Panc1 (cell line): Measurements from ENCODE around the gene CYB561D1. TPM values are rescaled to one million over a fixed set of nuclear protein-coding genes. Genes with fewer than 3 reads are reported as not detected.

Experiments used
- ATAC-seq: fragments of 200-7000 bp; cut with Tn5 transposase; 2 replicates; pipeline ENCODE4 v1.9.1; 2020; ENCODE audit warnings: mild to moderate bottlenecking, moderate library complexity
- BruUV-seq: library from RNA; stranded (reverse); fragments of 400-500 nt; replicated peaks from 2 replicates; lab custom pipeline; 2021; lab: Mats Ljungman, UMichigan
- CTCF ChIA-PET: fragments of 300-600 bp; sonication (Branson Sonifier 250); formaldehyde crosslinking; loops from one replicate; lab custom pipeline; 2022; ENCODE audit warnings: antibody characterized with exemption; lab: Charles Lee
- POLR2A ChIA-PET: fragments of 300-600 bp; sonication (Branson Sonifier 250); formaldehyde crosslinking; loops from one replicate; lab custom pipeline; 2022; ENCODE audit warnings: antibody characterized with exemption; lab: Charles Lee
- DNase-seq: peaks from one replicate; pipeline ENCODE4 v3.0.0-alpha.2; 2010; ENCODE audit warnings: low read depth, low spot score
- H3K27ac ChIP-seq: 2 replicates; pipeline ENCODE4 v1.5.1; 2011; ENCODE audit warnings: mild to moderate bottlenecking, low read length, inconsistent platforms
- H3K27me3 ChIP-seq: fragments of 200-500 bp; sonication (Bioruptor generic); 2 replicates; pipeline ENCODE4 v1.6.0; 2014; ENCODE audit warnings: low read length, inconsistent platforms; ENCODE audit not compliant: control insufficient read depth, insufficient read depth
- H3K36me3 ChIP-seq: fragments of 200-500 bp; sonication (Bioruptor generic); 2 replicates; pipeline ENCODE4 v1.5.1; 2014; ENCODE audit warnings: inconsistent platforms, mild to moderate bottlenecking, low read length, moderate library complexity; ENCODE audit not compliant: control insufficient read depth, insufficient read depth
- H3K4me1 ChIP-seq: 2 replicates; pipeline ENCODE4 v1.5.1; 2011; ENCODE audit warnings: inconsistent platforms, mild to moderate bottlenecking, low read length, moderate library complexity; ENCODE audit not compliant: control insufficient read depth, insufficient read depth
- H3K4me3 ChIP-seq, 2 experiments: 2 replicates each; pipeline ENCODE4 v1.5.1; 2011 to 2012; ENCODE audit warnings: low read depth in 2 of 2, low read length in 2 of 2, mild to moderate bottlenecking in 2 of 2, inconsistent platforms in 1 of 2, moderate library complexity in 1 of 2
- H3K9me3 ChIP-seq: fragments of 200-500 bp; sonication (Bioruptor generic); 2 replicates; pipeline ENCODE4 v1.5.1; 2014; ENCODE audit warnings: low read depth, mild to moderate bottlenecking, inconsistent platforms, low read length, moderate library complexity; ENCODE audit not compliant: control insufficient read depth, insufficient read depth
- POLR2AphosphoS5 ChIP-seq: IDR thresholded peaks from 2 replicates; pipeline ENCODE4 v1.6.1; 2012; ENCODE audit warnings: mild to moderate bottlenecking, low read depth, low read length, moderate library complexity
- SIN3A ChIP-seq: IDR thresholded peaks from 2 replicates; pipeline ENCODE4 v1.6.1; 2012; ENCODE audit warnings: low read depth, mild to moderate bottlenecking, low read length, moderate library complexity, borderline replicate concordance; ENCODE audit not compliant: insufficient read depth
- TCF7L2 ChIP-seq: IDR thresholded peaks from 2 replicates; pipeline ENCODE4 v1.6.1; 2011; ENCODE audit warnings: mild to moderate bottlenecking, low read depth, low read length, inconsistent platforms
- in situ Hi-C: cut with HindIII; loops from 2 replicates; pipeline ENCODE4 v1.10.0; 2016; ENCODE audit warnings: low sequenced_read_pairs, low pct_unique_long_range_greater_than_20kb
- intact Hi-C: fragments of 100-400 bp; cut with micrococcal nuclease; formaldehyde crosslinking; loops from one replicate; pipeline ENCODE4 v1.10.0; 2022; ENCODE audit not compliant: unreplicated experiment
- total RNA-seq: library from RNA; stranded (reverse); gene quantifications from one replicate; pipeline ENCODE4 v1.2.1, GENCODE V29; 2021; ENCODE audit not compliant: unreplicated experiment
- TF ChIP-seq, protein P1 (sequence below): fragments of 450-650 bp; IDR thresholded peaks from 2 replicates; pipeline ENCODE4 v1.5.1; 2017; ENCODE audit warnings: mild to moderate bottlenecking
- TF ChIP-seq, protein P2 (sequence below), 2 experiments: IDR thresholded peaks; 2 replicates each; pipeline ENCODE4 v1.6.1; 2011 to 2012; ENCODE audit warnings: low read depth in 2 of 2, control low read depth in 1 of 2, low read length in 1 of 2, mild to moderate bottlenecking in 1 of 2, moderate library complexity in 1 of 2; ENCODE audit not compliant: insufficient read depth in 1 of 2

The CYB561D1 gene
- total RNA-seq, 1 experiment from 2014 or later: 4.5 TPM

DNA sequence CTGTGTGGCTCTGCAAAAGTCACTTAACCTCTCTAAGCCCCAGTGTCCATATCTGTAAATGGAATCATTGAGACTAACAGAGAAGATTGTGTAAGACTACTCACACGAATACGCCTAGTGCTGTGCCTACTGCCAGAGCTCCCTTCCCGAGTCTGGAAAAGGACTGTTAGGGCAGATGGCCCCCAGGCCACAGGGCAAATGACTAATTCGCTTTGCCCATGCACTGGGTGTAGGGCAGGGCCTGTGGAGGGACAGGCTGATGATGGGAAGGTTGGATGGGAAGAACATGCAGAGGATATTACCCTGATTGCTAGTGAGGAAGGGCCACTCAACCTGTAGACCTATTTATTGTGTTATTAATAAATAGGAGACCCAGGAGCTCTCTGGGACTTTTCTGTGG lies 41.6 kb downstream of the CYB561D1 start:
- ChIA-PET POLR2A (no interaction called here), CTCF (no interaction called here)
- Histone ChIP-seq H3K4me1 (0 out of 2 replicates have a peak, but pooled peaks cover 3% of the 10 kb centered on the region), H3K9me3 (no peaks in the 10 kb centered on the region), H3K27me3 (no peaks in the 10 kb centered on the region), H3K36me3 (no peaks in the 10 kb centered on the region), H3K27ac (no peak overlapping the region), H3K4me3 (no peak overlapping the region)
- intact Hi-C loops: loop anchor here (10.0 kb wide), 1 partner anchor 101 kb away; no protein-coding TSS in a partner anchor
- in situ Hi-C loops: no loop called here
- ATAC-seq (no peak), DNase-seq (no peak)
- no TSS peak for BruUV-seq
- TF ChIP-seq, protein P1, sequence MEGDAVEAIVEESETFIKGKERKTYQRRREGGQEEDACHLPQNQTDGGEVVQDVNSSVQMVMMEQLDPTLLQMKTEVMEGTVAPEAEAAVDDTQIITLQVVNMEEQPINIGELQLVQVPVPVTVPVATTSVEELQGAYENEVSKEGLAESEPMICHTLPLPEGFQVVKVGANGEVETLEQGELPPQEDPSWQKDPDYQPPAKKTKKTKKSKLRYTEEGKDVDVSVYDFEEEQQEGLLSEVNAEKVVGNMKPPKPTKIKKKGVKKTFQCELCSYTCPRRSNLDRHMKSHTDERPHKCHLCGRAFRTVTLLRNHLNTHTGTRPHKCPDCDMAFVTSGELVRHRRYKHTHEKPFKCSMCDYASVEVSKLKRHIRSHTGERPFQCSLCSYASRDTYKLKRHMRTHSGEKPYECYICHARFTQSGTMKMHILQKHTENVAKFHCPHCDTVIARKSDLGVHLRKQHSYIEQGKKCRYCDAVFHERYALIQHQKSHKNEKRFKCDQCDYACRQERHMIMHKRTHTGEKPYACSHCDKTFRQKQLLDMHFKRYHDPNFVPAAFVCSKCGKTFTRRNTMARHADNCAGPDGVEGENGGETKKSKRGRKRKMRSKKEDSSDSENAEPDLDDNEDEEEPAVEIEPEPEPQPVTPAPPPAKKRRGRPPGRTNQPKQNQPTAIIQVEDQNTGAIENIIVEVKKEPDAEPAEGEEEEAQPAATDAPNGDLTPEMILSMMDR: no peak
- no peak for TF ChIP-seq SIN3A
- TF ChIP-seq, protein P2, sequence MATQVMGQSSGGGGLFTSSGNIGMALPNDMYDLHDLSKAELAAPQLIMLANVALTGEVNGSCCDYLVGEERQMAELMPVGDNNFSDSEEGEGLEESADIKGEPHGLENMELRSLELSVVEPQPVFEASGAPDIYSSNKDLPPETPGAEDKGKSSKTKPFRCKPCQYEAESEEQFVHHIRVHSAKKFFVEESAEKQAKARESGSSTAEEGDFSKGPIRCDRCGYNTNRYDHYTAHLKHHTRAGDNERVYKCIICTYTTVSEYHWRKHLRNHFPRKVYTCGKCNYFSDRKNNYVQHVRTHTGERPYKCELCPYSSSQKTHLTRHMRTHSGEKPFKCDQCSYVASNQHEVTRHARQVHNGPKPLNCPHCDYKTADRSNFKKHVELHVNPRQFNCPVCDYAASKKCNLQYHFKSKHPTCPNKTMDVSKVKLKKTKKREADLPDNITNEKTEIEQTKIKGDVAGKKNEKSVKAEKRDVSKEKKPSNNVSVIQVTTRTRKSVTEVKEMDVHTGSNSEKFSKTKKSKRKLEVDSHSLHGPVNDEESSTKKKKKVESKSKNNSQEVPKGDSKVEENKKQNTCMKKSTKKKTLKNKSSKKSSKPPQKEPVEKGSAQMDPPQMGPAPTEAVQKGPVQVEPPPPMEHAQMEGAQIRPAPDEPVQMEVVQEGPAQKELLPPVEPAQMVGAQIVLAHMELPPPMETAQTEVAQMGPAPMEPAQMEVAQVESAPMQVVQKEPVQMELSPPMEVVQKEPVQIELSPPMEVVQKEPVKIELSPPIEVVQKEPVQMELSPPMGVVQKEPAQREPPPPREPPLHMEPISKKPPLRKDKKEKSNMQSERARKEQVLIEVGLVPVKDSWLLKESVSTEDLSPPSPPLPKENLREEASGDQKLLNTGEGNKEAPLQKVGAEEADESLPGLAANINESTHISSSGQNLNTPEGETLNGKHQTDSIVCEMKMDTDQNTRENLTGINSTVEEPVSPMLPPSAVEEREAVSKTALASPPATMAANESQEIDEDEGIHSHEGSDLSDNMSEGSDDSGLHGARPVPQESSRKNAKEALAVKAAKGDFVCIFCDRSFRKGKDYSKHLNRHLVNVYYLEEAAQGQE (IDR thresholded peaks at IDR 0.05; ENCODE audit: insufficient read depth in 1 of 2, low read depth in 2 of 2, low read length in 1 of 2): no peak
- no peak for TF ChIP-seq TCF7L2
- TF ChIP-seq POLR2AphosphoS5: no peak

DNA sequence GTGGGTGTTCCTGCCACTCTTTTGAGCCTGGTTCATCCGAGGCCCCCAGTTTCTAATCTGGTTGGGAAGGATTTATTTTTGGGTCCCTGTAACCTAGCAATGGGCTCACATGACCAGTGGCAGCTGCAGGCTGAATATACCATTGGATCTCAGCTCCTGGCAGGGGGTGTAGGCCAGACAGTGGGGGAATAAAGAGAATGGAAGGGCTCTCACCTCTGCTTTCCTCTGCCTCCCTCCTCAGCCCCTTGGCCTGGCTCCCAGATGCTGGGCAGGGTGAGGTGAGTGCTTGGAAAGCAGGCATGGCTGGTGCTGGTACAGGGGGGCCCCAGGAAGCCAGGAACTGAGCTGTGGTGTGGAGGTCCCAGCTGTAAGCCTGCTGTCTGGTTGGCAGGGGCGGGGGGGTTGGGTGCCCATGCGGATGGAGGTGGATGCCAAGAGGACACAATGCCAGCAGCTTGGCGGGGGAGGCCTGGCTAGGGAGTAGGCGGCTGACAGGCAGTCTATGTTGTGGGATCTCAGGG lies 42.1 kb downstream of the CYB561D1 start:
- 0 out of 2 replicates have a peak, but pooled peaks cover 3% of the 10 kb centered on the region for H3K4me1 ChIP-seq
- no peak for TF ChIP-seq TCF7L2
- TF ChIP-seq, protein P2 (IDR thresholded peaks at IDR 0.05; ENCODE audit: insufficient read depth in 1 of 2, low read depth in 2 of 2, low read length in 1 of 2): no peak
- TF ChIP-seq, protein P1: no peak
- TF ChIP-seq POLR2AphosphoS5: no peak
- no peak for TF ChIP-seq SIN3A
- intact Hi-C loops: loop anchor here (10.0 kb wide), 1 partner anchor 101 kb away; no protein-coding TSS in a partner anchor
- H3K4me3 ChIP-seq: no peak overlapping the region
- H3K27ac ChIP-seq: no peak overlapping the region
- no TSS peak for BruUV-seq
- DNase-seq (no peak), ATAC-seq (no peak)
- no peaks in the 10 kb centered on the region for H3K27me3 ChIP-seq
- ChIA-PET POLR2A (no interaction called here), CTCF (no interaction called here)
- no peaks in the 10 kb centered on the region for H3K36me3 ChIP-seq
- in situ Hi-C loops: no loop called here
- no peaks in the 10 kb centered on the region for H3K9me3 ChIP-seq
